SU-DHL-6 (cell line): ENCODE data around the gene FXYD5.
"Not testable (repeated sequence)": the region's sequence is repeated elsewhere in the genome, so short reads cannot be mapped to it uniquely, and the experiment has no call there.

ENCODE experiments used
- H2AFZ ChIP-seq: fragments of 200-600 bp; sonication (generic); 2 replicates; pipeline ENCODE4 v1.6.1; 2014; ENCODE audit warnings: low read depth, mild to moderate bottlenecking, moderate library complexity, mixed read lengths, antibody characterized with exemption, low read length; ENCODE audit not compliant: severe bottlenecking
- H3F3A ChIP-seq: fragments of 200-600 bp; shearing (Covaris generic); 2 replicates; pipeline ENCODE4 v1.6.0; 2016; ENCODE audit warnings: antibody characterized with exemption, mild to moderate bottlenecking; ENCODE audit not compliant: insufficient read depth
- H3K27ac ChIP-seq: fragments of 200-600 bp; sonication (generic); 2 replicates; pipeline ENCODE4 v1.5.1; 2016; ENCODE audit warnings: low read depth, mild to moderate bottlenecking, low read length, moderate library complexity, mixed read lengths
- H3K27me3 ChIP-seq: fragments of 200-600 bp; sonication (generic), shearing (Covaris generic); 2 replicates; pipeline ENCODE4 v1.6.0; 2014; ENCODE audit warnings: mild to moderate bottlenecking, low read length
- H3K36me3 ChIP-seq: fragments of 200-600 bp; sonication (generic); 2 replicates; pipeline ENCODE4 v1.6.1; 2014; ENCODE audit warnings: mild to moderate bottlenecking, low read length, mixed read lengths
- H3K4me2 ChIP-seq: fragments of 300-600, 200-600 bp; shearing (Covaris generic), sonication (generic); 2 replicates; pipeline ENCODE4 v1.6.0; 2014; ENCODE audit warnings: low read length, low read depth, mild to moderate bottlenecking; ENCODE audit not compliant: poor library complexity, severe bottlenecking
- H3K4me3 ChIP-seq: fragments of 200-600 bp; sonication (generic); 2 replicates; pipeline ENCODE4 v1.5.1; 2014; ENCODE audit warnings: antibody characterized with exemption, low read length, mild to moderate bottlenecking, mixed read lengths; ENCODE audit not compliant: insufficient read depth, poor library complexity, severe bottlenecking
- H3K79me2 ChIP-seq: fragments of 200-600 bp; sonication (generic); 2 replicates; pipeline ENCODE4 v1.6.1; 2014; ENCODE audit warnings: mild to moderate bottlenecking, low read length, moderate library complexity; ENCODE audit not compliant: insufficient read depth
- H3K9ac ChIP-seq: fragments of 200-600 bp; sonication (generic); 2 replicates; pipeline ENCODE4 v1.7.0; 2014; ENCODE audit warnings: mild to moderate bottlenecking, low read length
- H3K9me2 ChIP-seq: fragments of 200-600 bp; sonication (generic); replicated peaks from 2 replicates; pipeline ENCODE4 v1.6.1; 2014; ENCODE audit warnings: low read length; ENCODE audit not compliant: insufficient read depth
- H3K9me3 ChIP-seq: fragments of 200-600 bp; sonication (generic); 2 replicates; pipeline ENCODE4 v1.6.1; 2014; ENCODE audit warnings: low read length, mixed read lengths; ENCODE audit not compliant: insufficient read depth
- H4K20me1 ChIP-seq: fragments of 200-600 bp; sonication (generic); 2 replicates; pipeline ENCODE4 v1.6.1; 2014; ENCODE audit warnings: low read depth, mild to moderate bottlenecking, antibody characterized with exemption, low read length, moderate library complexity, mixed read lengths
- CTCF ChIP-seq: fragments of 200-600 bp; sonication (generic); IDR thresholded peaks from one replicate; pipeline ENCODE4 v1.5.1; 2017; ENCODE audit warnings: antibody characterized with exemption, mild to moderate bottlenecking, low read length, moderate library complexity; ENCODE audit not compliant: insufficient read depth, poor library complexity, severe bottlenecking
- EZH2phosphoT487 ChIP-seq: fragments of 200-600 bp; sonication (generic), shearing (Covaris generic); conservative IDR thresholded peaks from 2 replicates; pipeline ENCODE4 v1.6.1; 2018; ENCODE audit warnings: mild to moderate bottlenecking, antibody characterized with exemption, low read length, moderate library complexity, mixed read lengths

FXYD5 gene

DNA sequence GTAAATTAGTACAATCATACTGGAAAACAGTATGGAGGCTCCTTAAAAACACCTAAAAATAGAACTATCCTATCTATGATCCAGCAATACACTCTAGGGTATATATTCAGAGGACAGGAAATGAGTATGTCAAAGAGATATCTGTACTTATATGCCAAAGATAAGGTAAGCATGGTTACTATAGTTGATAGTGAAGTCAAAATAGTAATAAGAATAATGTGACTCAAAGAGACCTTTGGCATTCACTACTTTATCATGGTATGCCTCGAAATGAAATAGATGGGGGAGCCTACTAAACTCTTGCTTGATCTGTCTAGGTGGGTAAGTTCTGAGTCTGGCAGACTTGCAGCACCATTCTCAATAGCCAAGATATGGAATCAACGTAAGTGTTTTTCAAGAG is 30.3 kb downstream of the FXYD5 start:
- Histone ChIP-seq H3K27me3 (no peaks in the 10 kb centered on the region), H3K36me3 (no peaks in the 10 kb centered on the region), H4K20me1 (no peaks in the 10 kb centered on the region), H2AFZ (no peak overlapping the region), H3K4me3 (no peak overlapping the region), H3K27ac (no peak overlapping the region), H3K79me2 (no peaks in the 10 kb centered on the region), H3K9ac (no peak overlapping the region), H3K9me2 (no peaks in the 10 kb centered on the region), H3K9me3 (no peaks in the 10 kb centered on the region), H3F3A (no peaks in the 10 kb centered on the region), H3K4me2 (no peak overlapping the region)
- TF ChIP-seq CTCF (no peak), EZH2phosphoT487 (no peak)

GRCh38 chr19:35194012-35194984 is 39.8 kb downstream of the FXYD5 start:
- Histone ChIP-seq H2AFZ (no peak overlapping the region), H3K79me2 (no peaks in the 10 kb centered on the region), H3K9me3 (no peaks in the 10 kb centered on the region), H4K20me1 (no peaks in the 10 kb centered on the region), H3K4me2 (no peak overlapping the region), H3K36me3 (no peaks in the 10 kb centered on the region), H3K9ac (no peak overlapping the region), H3K4me3 (no peak overlapping the region), H3K27ac (no peak overlapping the region), H3K9me2 (no peaks in the 10 kb centered on the region), H3K27me3 (no peaks in the 10 kb centered on the region), H3F3A (no peaks in the 10 kb centered on the region)
- TF ChIP-seq EZH2phosphoT487, result no peak
- TF ChIP-seq CTCF, result no peak

DNA sequence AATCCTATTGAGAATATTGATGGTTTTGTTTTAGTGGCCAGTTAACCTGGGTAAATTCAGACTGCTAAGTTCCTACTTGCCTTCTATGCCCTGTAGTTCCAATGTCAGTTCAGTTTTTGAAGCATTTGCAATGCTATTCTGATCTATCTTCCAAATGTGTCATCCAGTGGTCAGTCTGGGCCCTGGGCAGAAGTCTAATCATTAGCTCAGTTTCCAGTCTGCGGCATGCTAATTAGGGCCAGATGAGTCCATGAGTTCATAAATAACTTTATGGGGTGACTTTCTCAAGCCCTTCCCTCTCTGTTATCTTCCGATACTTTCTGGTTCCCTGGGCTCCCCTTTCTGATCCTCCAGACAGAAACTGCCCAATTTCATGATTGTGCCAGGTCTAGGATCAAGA is 41.3 kb downstream of the FXYD5 start:
- no peaks in the 10 kb centered on the region for H3K9me3 ChIP-seq
- no peaks in the 10 kb centered on the region for H3F3A ChIP-seq
- TF ChIP-seq EZH2phosphoT487 (no peak), CTCF (no peak)
- no peak overlapping the region for H3K9ac ChIP-seq
- H3K4me3 ChIP-seq, result no peak overlapping the region
- no peaks in the 10 kb centered on the region for H3K27me3 ChIP-seq
- H4K20me1 ChIP-seq, result no peaks in the 10 kb centered on the region
- no peak overlapping the region for H2AFZ ChIP-seq
- no peaks in the 10 kb centered on the region for H3K9me2 ChIP-seq
- no peaks in the 10 kb centered on the region for H3K79me2 ChIP-seq
- no peak overlapping the region for H3K27ac ChIP-seq
- no peaks in the 10 kb centered on the region for H3K36me3 ChIP-seq
- no peak overlapping the region for H3K4me2 ChIP-seq

DNA sequence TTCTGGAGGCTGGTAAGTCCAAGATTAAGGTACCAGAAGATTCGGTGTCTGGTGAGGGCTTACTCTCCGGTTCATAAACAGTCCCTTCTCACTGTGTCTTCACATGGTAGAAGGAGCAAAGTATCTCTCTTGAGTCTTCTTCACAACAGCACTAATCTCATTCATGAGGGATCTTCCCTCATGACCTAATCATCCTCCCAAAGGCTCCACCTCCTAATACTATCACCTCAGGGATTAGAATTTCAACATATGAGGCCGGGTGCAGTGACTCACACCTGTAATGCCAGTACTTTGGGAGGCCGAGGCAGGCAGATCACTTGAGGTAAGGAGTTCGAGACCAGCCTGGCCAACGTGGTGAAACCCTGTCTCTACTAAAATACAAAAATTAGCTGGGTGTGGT is 42.3 kb downstream of the FXYD5 start:
- H3K79me2 ChIP-seq, result not testable (repeated sequence)

More for the DNA sequence above, 42.3 kb downstream of the FXYD5 start:
- H3F3A ChIP-seq, H3K27ac ChIP-seq, H3K36me3 ChIP-seq, H3K9me2 ChIP-seq, H3K4me3 ChIP-seq, H2AFZ ChIP-seq, H3K27me3 ChIP-seq, H4K20me1 ChIP-seq, H3K9ac ChIP-seq, H3K4me2 ChIP-seq, H3K9me3 ChIP-seq: not testable (repeated sequence)
